T-helper 1 cell treated with Interleukin-12 subunit alpha and Interleukin-12 subunit beta and Interleukin-4 antibody, amounts not matched to agents 30 ng/mL and 1 ng/mL, for 36 hours (primary cell): Measurements from ENCODE around the gene BAG5. TPM values are rescaled to one million over a fixed set of nuclear protein-coding genes. Genes with fewer than 3 reads are reported as not detected.
"Not testable (repeated sequence)": the region's sequence is repeated elsewhere in the genome, so short reads cannot be mapped to it uniquely, and the experiment has no call there.

Experiments used
- intact Hi-C: fragments of 100-400 bp; cut with micrococcal nuclease; formaldehyde crosslinking; loops from one replicate; pipeline ENCODE4 v1.15.1; 2024
- total RNA-seq: library from RNA; stranded (reverse); gene quantifications from 2 replicates; pipeline ENCODE4 v1.2.3, GENCODE V29; 2022

The BAG5 gene, protein sequence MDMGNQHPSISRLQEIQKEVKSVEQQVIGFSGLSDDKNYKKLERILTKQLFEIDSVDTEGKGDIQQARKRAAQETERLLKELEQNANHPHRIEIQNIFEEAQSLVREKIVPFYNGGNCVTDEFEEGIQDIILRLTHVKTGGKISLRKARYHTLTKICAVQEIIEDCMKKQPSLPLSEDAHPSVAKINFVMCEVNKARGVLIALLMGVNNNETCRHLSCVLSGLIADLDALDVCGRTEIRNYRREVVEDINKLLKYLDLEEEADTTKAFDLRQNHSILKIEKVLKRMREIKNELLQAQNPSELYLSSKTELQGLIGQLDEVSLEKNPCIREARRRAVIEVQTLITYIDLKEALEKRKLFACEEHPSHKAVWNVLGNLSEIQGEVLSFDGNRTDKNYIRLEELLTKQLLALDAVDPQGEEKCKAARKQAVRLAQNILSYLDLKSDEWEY
- total RNA-seq = 28.6 and 29.0 TPM in 2 replicates

DNA sequence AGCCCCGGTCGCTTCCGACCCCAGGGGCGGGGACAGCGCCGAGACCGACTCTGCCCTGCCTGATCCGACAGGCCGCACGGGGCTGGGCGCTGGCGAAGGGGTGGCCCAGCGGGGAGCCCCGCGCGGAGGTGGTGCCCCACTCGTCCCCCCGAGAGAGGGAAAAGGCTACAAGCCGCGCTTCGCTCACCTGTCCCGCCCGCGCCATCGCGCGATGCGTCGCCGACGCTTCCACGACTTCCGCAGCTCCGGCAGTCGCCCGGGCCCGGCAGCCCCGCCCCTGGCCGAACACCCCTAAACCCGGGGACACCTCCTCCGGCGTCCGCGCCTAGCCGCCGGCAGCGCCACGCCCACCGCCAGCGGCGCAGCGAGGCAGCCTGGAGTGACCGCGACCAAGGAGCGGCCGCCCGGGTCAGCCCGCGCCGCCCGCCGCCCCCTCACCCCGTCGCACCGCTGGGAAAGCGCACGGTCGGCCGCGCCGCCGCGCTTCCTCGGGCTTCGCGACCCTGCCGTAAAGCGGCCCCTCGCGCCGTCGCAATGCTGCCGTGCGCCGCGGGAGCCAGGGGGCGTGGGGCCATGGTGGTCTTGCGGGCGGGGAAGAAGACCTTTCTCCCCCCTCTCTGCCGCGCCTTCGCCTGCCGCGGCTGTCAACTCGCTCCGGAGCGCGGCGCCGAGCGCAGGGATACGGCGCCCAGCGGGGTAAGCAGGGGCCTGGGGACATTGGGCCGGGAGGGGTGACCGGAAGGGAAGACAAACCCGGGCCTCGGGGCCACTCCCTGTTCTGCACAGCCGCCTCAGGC, at the start of gene BAG5, which contains the start of gene COA8:
Gene BAG5 (minus strand): TSS at position 229 of the 797 bp plus-strand sequence. CDS start 1,493 bp downstream, outside the sequence.
Gene COA8 (plus strand): TSS at position 532 of the 797 bp plus-strand sequence. CDS start 42 bp downstream, at position 574.
- intact Hi-C loops = loop anchor here (1.0 to 5.0 kb wide), 7 partner anchors 33 to 1615 kb away; partner anchors contain the start of genes EIF5, KLC1, TRMT61A and XRCC3

DNA sequence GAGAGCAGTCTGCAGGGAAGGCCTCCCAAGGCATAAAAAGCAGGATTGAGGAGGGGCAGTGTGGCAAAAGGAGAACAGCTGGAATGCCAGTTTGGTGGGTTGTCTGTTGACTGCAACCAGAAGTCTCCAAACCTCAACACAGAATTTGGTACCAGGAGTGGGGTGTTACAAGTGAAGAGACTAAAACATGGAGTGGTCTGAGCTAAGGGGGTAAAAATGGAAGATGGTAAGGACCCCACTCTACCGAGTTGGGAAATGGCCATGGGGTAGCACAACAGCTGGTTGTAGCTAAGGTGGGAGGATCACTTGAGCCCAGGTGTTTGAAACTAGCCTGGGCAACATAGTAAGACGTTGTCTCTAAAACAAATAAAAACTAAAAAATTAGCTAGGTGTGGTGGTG, 48.8 kb upstream of the BAG5 start:
- intact Hi-C loops = no loop called here

DNA sequence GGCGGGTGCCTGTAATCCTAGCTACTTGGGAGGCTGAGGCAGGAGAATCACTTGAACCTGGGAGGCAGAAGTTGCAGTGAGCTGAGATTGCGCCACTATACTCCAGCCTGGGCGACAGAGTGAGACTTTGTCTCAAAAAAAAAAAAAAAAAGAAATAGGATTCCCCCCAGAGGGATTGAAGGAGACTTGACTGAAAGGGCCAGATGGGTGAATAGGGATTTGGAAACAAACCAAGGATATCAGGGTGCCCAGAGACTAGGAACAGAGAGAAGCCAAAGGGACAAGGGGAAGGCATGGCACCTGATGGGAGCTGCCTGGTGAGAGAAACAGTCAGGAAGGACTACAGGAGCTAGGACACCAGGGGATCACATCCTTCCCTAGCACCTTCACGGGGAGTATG, 46.6 kb upstream of the BAG5 start:
- intact Hi-C loops = not testable (repeated sequence)

DNA sequence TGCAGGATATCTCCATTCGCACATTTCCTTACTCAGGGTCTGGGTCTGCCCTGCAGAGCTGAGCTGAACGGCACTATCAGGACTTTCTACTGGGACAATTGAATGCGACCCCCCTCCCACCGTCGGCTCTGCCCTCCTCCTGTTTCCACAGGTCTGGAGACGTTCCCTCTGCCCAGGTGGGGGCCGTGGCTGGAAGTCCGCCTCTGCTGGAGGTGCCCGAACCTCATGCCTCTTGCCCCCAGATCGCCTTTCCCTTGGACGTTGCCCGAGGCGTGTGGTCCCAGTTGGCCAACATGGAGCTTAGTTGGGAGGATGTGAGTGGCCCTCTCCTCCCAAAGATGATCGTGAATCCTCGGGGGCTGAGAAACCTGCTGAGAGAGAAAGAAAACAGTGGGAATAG, 45.4 kb upstream of the BAG5 start:
- intact Hi-C loops = loop anchor here (2.0 kb wide), 1 partner anchor 21 kb away; the partner anchor contains the start of gene KLC1

DNA sequence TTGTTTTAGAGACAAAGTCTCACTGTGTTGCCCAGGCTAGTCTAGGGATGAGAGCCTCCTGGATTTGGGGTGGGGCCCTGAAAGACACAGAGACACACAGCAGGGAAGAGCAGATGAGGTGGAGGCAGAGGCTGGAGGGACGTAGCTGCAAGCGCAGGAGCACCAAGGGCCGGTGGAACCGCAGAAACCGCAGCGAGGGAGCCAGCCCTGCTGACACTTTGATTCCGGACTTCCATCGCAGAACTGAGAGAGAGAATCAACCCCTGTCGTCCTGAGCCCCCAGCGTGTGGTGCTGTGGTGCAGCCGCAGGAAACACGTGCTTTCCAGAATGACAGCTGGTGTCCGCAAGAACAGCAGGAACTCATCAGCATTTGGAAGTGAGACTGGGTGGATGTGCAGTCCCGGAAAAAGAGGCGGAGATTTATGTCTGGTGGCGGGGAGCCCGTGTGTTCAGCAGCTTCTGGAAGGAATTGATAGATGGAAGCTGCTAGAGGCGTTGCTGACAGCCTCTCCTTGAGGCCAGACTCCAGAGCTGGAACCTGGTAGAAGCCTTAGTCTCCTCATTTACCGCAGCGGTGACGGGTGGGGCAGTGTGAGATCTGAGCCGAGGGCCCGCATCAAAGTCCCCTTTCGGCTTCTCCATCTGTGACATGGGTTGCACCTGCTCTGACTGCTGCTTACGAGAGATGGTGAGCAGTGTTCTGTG, 44.7 kb upstream of the BAG5 start:
- intact Hi-C loops = loop anchor here (2.0 kb wide), 1 partner anchor 22 kb away; the partner anchor contains the start of gene KLC1

DNA sequence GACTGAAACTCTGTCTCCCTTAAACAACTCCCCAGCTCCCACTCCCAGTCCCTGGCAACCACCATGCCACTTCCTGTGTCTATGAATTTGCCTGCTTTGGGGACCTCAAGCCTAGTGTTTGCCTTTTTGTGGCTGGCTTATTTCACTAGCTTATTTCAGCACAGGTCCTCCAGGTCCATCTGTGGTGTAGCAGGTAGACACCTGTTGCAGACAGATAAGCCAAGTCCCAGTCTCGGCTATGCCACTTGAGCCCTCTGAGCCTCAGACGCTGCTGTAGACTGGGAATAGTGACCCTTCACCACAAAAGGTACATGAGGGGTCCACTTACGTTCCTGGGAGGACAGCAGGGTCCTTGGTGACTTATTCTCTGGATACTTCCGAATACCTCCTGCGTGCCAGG, 42.2 kb upstream of the BAG5 start:
- intact Hi-C loops = no loop called here

DNA sequence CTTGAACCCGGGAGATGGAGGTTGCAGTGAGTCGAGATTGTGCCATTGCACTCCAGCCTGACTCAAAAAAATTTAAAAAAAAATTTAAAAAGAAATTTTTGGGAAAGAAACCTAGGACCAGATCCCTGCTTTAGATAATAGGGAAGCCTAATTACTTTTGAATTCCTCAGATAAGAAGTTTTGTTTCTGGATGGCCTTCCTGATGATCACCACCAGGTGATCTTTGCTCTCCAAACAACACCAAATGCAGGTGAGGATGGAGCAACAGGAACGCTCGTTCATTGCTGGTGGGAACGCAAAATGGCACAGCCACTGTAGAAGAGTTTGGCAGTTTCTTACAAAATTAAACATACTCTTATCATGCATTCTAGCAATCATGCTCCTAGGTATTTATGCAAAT, 38.0 kb upstream of the BAG5 start:
- intact Hi-C loops = no loop called here

DNA sequence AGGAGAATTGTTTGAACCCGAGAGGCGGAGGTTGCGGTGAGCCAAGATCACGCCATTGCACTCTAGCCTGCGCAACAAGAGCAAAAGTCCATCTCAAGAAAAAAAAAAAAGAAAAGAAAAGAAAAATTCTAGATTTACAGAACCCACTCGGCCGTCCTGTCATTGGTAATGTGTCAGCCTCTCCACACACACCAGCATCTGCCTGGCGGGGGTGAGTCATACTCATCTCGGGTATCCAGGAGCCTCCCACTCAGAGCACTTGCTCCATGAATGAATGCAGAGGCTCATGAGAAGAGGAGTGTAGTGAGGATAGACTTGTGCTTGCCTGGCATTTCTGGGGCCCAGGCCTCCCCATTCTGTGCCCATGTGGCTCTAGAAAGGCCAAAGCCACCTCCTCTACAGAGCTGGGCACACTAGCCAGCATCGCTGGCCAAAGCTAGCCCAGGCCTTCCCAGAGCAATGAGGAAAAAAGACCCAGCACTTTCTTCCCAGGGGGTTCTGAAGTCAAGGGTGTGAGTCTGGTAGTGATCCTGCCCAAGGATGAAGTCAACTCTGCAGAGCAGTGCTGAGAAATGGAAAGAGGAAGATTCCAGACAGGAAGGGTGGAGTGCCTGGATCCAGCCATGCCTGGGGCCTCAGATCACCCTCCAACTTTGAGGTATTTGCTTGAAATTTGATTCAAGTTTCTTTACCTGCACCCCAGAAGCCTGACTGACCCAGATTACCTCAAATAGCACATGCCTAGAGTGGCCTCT, 35.3 kb upstream of the BAG5 start:
- intact Hi-C loops = no loop called here

DNA sequence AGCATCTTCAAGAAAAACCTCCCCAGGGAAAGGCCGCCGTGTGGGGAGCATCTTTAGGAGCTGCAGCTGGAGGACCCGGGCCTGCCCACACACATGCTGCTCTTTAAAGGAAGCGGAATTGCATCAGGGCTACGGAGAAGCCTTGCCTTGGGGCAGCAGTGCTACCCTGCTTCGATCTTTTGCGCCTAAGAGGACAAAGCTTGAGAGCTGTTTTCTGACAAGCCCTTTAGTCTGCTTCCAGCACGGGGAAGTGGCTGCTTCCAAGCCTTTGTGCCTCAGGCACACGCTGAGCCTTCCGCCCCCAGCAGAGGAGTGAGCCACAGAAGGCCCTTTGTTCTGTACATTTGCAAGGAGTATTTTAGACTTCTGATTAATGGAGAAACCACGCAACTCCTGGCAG, 31.8 kb upstream of the BAG5 start:
- intact Hi-C loops = no loop called here

DNA sequence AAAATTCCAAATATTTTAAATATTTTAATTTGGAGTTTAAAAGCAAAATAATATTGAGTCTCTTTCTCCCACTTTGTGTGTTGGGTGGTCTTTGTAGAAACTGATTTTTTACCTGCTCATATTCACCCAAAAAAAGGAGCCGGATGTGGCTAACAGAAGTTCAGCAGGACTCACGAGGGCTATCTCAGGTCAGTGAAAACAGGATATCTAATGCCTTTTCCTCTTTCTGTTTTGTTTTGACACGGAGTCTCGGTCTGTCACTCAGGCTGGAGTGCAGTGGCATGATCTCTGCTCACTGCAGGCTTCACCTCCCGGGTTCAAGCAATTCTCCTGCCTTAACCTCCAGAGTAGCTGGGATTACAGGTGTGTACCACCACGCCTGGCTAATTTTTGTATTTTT, 31.1 kb upstream of the BAG5 start:
- intact Hi-C loops = no loop called here

DNA sequence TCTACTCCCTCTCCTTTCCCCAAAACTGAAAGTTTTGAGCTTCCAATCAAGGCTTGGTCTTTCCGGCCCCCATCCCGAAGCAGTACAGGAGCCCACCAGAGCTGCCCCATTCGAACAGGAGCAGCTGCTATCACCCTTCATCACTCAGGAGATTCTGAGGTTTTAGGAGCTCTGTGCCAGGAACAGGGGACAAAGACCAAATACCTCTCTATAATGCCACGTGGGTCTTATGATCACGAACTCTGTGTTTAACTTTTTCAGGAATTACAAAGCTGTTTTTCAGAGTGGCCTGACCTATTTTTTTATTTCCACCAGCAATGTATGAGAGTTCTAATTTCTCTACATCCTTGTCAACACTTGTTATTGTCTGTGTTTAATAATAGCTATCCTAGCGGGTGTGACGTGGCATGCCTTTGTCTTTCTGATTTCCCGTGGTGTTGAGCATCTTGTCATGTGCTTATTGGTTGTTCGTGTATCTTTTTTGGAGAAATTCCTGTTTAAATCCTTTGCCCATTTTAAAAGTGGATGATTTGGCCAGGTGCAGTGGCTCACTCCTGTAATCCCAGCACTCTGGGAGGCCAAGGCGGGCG, 22.0 kb upstream of the BAG5 start:
- intact Hi-C loops = no loop called here

DNA sequence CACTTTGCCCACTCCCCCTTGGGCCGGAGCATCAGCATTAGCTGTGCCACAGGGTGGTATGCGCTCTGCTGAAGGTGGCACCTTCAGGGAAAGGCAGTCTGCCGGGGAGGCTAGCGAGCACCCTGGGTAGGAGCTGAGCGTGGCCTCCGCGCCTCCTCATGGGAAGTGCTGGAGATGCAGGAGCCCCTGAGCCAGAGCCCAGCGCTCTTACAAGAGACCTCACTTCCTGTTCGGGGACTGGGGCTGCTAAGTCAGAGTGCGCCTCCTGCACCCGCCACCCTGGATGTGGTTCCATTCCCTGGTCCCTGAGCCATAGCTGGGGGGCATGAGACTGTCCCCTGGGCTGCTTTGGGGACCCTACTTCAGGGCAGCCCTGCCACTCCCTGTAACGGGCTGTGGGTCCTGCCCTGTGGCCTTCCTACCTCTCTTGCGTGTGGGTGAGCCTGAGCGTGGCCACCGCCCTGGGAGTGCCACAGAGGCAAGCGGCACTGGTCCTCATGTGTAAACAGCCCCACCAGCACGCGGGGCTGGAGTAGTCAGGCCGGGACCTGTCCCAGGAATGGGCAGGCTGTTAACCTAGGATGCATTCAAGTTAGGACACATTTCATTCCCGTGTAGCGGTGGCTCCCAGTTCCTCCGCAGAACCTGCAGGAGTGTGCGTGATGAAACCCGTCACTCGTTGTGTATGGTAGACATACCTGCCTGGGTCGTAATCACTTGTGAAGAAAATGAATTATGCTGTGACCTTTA, 19.7 kb upstream of the BAG5 start:
- intact Hi-C loops = no loop called here

DNA sequence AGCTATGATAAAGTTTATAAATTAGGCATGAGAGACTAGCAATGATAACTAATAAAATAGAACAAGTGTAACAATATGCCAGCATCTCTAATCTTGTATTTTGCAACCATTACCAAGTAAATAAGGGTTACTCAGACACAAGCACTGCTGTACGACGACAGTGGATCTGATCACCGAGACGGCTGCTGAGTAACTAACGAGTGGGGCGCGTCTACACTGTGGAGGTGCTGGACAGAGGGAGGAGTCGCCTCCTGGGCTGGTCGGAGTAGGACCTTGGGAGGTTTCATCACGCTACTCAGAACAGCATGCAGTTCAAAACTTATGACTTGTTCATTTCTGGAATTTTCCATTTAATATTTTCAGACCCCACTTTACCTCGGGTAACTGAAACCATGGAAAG, 18.7 kb upstream of the BAG5 start:
- intact Hi-C loops = no loop called here

DNA sequence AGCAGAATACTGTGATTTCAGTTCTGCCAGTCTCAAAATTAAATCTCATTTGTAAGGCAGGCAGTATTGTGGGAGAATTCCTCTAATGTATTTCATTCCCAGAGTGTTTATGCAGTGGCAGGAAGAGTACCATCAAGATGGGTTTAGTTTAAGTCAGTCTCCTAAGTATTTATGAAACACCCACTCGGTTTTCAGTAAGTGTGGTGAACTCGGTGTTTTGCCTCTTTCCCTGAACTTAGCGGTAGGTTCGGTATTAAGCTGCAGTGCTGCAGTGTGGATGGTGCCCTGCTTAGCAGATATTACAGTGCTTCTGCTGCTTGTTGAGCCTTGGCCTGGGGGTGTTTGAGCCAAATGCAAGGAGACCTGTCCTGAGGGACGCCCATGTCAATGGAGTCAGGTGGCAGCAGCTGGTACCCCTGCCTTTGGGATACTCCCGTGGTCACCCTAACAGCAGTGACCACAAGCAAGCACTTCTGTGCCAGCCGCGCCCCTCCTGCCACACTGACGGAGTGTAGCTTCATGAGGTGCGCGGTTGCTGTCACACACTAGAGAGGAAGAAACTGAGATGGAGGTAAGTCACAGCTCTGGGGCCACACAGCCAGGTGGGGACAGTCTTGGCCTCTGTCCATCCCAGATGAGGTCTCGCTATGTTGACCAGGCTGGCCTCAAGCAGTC, 16.1 kb upstream of the BAG5 start:
- intact Hi-C loops = no loop called here

DNA sequence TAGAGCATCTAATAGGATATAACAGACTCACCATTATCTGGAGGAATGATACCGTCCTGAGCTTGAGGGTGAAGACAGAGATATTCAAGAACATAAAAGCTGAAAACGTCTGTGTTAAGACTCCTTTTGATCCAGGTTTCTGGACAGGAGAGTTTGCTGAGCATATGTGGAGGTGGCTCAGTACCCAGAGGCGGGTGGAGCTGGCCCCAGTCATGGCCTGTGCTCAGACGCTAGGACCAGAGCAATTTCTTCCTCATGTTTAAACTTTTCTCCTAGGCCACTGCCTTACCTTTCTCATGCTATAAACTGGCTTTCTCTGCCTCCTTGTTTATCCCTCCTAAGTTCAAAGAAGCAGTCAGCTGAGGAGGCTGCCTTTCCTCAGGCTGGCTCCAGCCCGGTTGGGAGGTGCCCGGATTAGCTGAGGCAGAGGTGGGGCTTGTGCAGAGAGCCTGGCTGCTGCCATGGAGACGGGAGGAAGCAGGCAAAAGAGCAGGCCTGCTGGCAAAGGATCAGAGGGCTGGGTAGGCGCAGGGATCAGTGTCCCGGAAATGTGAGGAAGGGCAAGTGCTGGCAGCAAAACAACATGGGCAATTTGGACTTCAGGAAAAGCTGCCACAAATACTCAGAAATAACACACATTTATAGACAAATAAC, 14.0 kb upstream of the BAG5 start:
- intact Hi-C loops = no loop called here

DNA sequence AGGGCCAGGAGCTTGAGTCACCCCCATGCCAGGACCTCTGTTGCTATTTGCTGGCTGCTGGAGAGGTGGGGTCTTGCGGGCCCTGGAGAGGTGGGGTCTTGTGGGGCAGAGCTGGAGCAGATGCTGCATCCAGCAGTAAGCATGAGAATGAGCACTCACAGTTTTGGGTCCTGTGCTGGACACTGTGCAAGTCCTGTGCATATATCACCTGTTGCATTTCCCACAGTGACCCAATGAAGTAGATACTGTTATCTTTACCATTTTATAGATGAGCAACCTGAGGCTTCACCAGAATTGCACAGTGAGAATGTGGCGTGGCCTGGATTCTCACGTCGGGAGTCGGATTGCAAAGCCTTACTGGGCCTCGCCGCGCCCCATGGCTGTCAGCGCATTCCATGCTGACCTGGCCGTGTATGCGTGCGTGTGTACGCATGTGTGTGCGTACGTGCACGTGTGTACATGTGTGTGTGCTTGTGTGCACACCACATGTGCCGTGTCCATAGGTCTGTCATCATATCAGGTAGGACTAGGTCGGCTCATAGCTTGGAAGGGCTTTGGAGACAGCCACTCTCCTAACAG, 12.3 kb upstream of the BAG5 start:
- intact Hi-C loops = no loop called here

DNA sequence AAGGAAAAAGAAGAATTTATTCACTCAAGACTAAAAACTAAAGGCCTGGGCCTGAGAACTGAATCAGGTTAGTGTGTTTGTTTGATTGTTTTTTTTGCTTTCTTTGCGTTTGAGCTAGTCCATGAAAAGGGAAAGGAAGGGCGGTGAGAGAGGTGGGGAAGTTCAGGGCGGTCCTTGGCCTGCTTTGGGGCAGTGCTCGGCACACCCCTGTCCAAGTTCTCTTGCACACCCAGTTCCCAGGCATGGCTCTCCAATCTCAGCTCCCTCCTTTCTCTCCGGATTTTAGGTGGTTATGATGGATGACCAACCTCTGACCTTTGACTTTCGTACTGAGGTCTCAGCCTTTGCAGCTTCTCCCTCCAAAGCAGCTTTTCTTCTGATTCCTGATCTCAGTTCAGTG, 11.6 kb upstream of the BAG5 start:
- intact Hi-C loops = no loop called here

DNA sequence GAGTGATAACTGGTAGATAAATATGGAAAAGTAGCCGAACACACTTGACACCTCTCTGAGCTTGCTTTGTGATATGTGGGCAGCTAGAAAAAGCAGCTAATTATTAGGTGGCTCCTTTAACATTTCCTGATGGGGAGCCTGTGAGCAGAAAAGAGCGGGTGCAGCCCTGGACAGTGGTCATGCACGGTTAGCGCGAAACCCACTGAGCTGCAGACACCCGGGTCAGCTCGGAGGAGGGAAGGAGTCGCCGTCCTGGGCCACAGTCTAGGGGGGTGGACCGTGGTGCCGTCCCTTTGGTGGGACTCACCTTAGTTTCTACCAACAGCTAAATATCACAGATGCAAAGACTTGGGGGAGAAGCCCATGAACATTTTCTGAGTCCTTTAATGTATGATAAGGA, 7.0 kb upstream of the BAG5 start:
- intact Hi-C loops = no loop called here
